HepG2 (cell line): ENCODE results near the gene STIP1. TPM values are rescaled to one million over a fixed set of nuclear protein-coding genes. Genes with fewer than 3 reads are reported as not detected.

Experiments used
- CHD2 ChIP-seq: IDR thresholded peaks from 2 replicates; pipeline ENCODE4 v1.6.1; 2011; ENCODE audit warnings: low read depth, low read length, improper control_type of control experiment
- MXI1 ChIP-seq: IDR thresholded peaks from 3 replicates; pipeline ENCODE4 v1.6.1; 2012; ENCODE audit warnings: low read depth, low read length, inconsistent platforms, borderline replicate concordance
- RBM39 ChIP-seq: fragments of 200-400 bp; formaldehyde crosslinking; IDR thresholded peaks from one replicate; pipeline ENCODE4 v1.6.1; 2018; ENCODE audit warnings: antibody characterized with exemption, mild to moderate bottlenecking, low read depth, low read length; ENCODE audit not compliant: poor library complexity, severe bottlenecking
- RCOR2 ChIP-seq: IDR thresholded peaks from 2 replicates; pipeline ENCODE4 v1.6.1; 2016; ENCODE audit warnings: missing biosample characterization, missing genetic modification reagents
- SALL1 ChIP-seq: sonication (generic); formaldehyde crosslinking; IDR thresholded peaks from 2 replicates; pipeline ENCODE4 v1.8.0; 2022; ENCODE audit warnings: mild to moderate bottlenecking, missing genetic modification reagents
- SP5 ChIP-seq: IDR thresholded peaks from 2 replicates; pipeline ENCODE4 v1.6.1; 2016; ENCODE audit warnings: low read depth, borderline replicate concordance
- TGIF2 ChIP-seq: IDR thresholded peaks from 2 replicates; pipeline ENCODE4 v1.6.1; 2016; ENCODE audit warnings: control low read depth, missing compliant biosample characterization
- ZBTB7B ChIP-seq: sonication (generic); formaldehyde crosslinking; IDR thresholded peaks from 2 replicates; pipeline ENCODE4 v1.4.0; 2020; ENCODE audit warnings: missing genetic modification reagents
- ZFP90 ChIP-seq: sonication (generic); formaldehyde crosslinking; IDR thresholded peaks from 2 replicates; pipeline ENCODE4 v1.8.0; 2022; ENCODE audit warnings: missing genetic modification reagents, mild to moderate bottlenecking, inconsistent platforms, borderline replicate concordance
- ZNF17 ChIP-seq: sonication (generic); formaldehyde crosslinking; IDR thresholded peaks from 2 replicates; pipeline ENCODE4 v1.5.0; 2020; ENCODE audit warnings: mild to moderate bottlenecking, missing genetic modification reagents
- ZNF224 ChIP-seq: sonication (generic); formaldehyde crosslinking; IDR thresholded peaks from 2 replicates; pipeline ENCODE4 v1.5.0; 2020; ENCODE audit warnings: mild to moderate bottlenecking, missing genetic modification reagents
- ZNF703 ChIP-seq: sonication (generic); formaldehyde crosslinking; IDR thresholded peaks from 2 replicates; pipeline ENCODE4 v1.5.1; 2020; ENCODE audit warnings: missing genetic modification reagents, mild to moderate bottlenecking, moderate library complexity, borderline replicate concordance
- polyA plus RNA-seq, 8 experiments: library from polyadenylated mRNA; depleted of rRNA in 3 of 8; stranded (reverse) in 7 of 8; unstranded in 1 of 8; fragments of >200 nt; fragmentation: Illumina TruSeq in 4 of 8; extraction: Trizol in 4 of 8; gene quantifications; 2 replicates each; pipeline versions ENCODE4 v1.2.1 to v1.2.3, GENCODE V29; 2011 to 2016; ENCODE audit warnings: low read depth in 4 of 8, missing spikeins in 1 of 8, mixed read lengths in 1 of 8; ENCODE audit not compliant: insufficient read depth in 1 of 8
- total RNA-seq, 5 experiments: library from RNA; depleted of rRNA; stranded (reverse); fragments of >200 nt; fragmentation: Illumina TruSeq; extraction: Trizol; gene quantifications; 2 replicates each; pipeline ENCODE4 v1.2.3, GENCODE V29; 2016; ENCODE audit warnings: low read depth in 1 of 5
- TF ChIP-seq, protein P1 (sequence below): sonication (generic); formaldehyde crosslinking; IDR thresholded peaks from 2 replicates; pipeline ENCODE4 v1.5.0; 2020; ENCODE audit warnings: missing genetic modification reagents
- TF ChIP-seq, protein P2 (sequence below): IDR thresholded peaks from 2 replicates; pipeline ENCODE4 v1.6.1; 2016; ENCODE audit warnings: missing genetic modification reagents, missing compliant biosample characterization
- TF ChIP-seq, protein P3 (sequence below): sonication (generic); formaldehyde crosslinking; IDR thresholded peaks from 2 replicates; pipeline ENCODE4 v1.8.1; 2023; ENCODE audit warnings: mild to moderate bottlenecking, missing genetic modification reagents
- TF ChIP-seq, protein P4 (sequence below): IDR thresholded peaks from 2 replicates; pipeline ENCODE4 v1.4.0; 2020; ENCODE audit warnings: mild to moderate bottlenecking, missing genetic modification reagents

STIP1 gene
- total and polyA plus RNA-seq, 2 of the 13 experiments (the other 11 are each of a cell fraction or from before 2014, with no cell fraction given), result 81.1 to 217 TPM

DNA sequence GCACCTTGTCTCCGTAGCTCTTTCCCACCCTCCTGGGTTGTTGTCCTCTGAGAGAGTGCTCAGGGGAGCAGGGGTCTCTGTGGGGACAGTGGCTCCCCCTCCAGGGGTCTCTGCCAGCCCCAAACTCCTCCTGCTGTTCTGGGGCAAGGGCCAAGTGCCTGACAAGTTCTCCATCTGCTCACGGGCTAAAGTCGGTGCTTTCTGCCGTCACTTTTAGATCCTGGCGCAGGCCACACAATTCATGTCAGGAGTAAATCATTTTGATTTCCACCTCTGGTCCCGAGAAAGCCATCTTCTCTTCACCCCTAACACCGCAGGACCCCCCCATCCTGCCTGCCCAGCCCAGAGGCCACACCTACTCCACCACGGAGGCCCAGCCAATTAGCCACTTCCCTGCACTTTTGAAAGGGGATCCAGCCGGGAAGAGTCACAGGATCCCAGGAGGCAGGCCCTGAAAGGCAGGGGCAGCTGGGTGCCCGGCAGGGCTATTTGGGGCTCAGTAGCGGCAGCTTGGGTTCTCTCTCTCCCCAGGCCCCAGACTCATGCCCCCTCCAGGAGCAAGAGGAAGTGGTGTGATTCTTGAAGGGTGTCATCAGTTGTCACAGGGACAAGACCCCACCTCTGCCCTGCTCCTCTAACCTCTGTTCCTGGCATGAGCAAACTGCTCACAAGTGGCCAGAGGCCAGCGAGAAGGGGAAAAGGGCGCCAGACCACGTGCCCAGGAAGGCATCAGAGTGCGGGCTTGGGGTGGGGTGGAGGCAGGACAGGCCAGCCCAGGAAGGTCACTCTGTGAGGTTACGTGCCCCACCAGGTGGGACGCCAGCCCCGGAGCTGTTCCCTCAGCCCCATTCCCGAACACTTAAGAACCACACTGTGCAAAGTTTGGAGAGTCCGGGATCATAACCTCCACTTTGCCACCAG, 21.3 kb upstream of the STIP1 start (continued):
- TF ChIP-seq ZBTB7B (CRISPR knock-in tag) (0 out of 2 replicates have a peak, but pooled peaks have one; percentile 16), ZFP90 (CRISPR knock-in tag) (no peak), SP5 (CRISPR knock-in tag) (no peak), SALL1 (no peak), RCOR2 (CRISPR knock-in tag) (no peak), ZNF17 (CRISPR knock-in tag) (no peak), CHD2 (no peak), TGIF2 (no peak), RBM39 (peak; percentile 41), MXI1 (0 out of 3 replicates have a peak, but pooled peaks have one; percentile 14), ZNF703 (no peak), ZNF224 (CRISPR knock-in tag) (0 out of 2 replicates have a peak, but pooled peaks have one; percentile 30)
- TF ChIP-seq, protein P1, sequence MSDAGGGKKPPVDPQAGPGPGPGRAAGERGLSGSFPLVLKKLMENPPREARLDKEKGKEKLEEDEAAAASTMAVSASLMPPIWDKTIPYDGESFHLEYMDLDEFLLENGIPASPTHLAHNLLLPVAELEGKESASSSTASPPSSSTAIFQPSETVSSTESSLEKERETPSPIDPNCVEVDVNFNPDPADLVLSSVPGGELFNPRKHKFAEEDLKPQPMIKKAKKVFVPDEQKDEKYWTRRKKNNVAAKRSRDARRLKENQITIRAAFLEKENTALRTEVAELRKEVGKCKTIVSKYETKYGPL (CRISPR knock-in tag), result no peak
- TF ChIP-seq, protein P2, sequence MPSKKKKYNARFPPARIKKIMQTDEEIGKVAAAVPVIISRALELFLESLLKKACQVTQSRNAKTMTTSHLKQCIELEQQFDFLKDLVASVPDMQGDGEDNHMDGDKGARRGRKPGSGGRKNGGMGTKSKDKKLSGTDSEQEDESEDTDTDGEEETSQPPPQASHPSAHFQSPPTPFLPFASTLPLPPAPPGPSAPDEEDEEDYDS (CRISPR knock-in tag), result no peak
- TF ChIP-seq, protein P3, sequence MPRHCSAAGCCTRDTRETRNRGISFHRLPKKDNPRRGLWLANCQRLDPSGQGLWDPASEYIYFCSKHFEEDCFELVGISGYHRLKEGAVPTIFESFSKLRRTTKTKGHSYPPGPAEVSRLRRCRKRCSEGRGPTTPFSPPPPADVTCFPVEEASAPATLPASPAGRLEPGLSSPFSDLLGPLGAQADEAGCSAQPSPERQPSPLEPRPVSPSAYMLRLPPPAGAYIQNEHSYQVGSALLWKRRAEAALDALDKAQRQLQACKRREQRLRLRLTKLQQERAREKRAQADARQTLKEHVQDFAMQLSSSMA (CRISPR knock-in tag), result 0 out of 2 replicates have a peak, but pooled peaks have one; percentile 55
- TF ChIP-seq, protein P4, sequence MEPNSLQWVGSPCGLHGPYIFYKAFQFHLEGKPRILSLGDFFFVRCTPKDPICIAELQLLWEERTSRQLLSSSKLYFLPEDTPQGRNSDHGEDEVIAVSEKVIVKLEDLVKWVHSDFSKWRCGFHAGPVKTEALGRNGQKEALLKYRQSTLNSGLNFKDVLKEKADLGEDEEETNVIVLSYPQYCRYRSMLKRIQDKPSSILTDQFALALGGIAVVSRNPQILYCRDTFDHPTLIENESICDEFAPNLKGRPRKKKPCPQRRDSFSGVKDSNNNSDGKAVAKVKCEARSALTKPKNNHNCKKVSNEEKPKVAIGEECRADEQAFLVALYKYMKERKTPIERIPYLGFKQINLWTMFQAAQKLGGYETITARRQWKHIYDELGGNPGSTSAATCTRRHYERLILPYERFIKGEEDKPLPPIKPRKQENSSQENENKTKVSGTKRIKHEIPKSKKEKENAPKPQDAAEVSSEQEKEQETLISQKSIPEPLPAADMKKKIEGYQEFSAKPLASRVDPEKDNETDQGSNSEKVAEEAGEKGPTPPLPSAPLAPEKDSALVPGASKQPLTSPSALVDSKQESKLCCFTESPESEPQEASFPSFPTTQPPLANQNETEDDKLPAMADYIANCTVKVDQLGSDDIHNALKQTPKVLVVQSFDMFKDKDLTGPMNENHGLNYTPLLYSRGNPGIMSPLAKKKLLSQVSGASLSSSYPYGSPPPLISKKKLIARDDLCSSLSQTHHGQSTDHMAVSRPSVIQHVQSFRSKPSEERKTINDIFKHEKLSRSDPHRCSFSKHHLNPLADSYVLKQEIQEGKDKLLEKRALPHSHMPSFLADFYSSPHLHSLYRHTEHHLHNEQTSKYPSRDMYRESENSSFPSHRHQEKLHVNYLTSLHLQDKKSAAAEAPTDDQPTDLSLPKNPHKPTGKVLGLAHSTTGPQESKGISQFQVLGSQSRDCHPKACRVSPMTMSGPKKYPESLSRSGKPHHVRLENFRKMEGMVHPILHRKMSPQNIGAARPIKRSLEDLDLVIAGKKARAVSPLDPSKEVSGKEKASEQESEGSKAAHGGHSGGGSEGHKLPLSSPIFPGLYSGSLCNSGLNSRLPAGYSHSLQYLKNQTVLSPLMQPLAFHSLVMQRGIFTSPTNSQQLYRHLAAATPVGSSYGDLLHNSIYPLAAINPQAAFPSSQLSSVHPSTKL (CRISPR knock-in tag), result no peak
